Mesenchymal stem cell (in vitro differentiated cells and primary cell): ENCODE measurements around the gene PALLD.
"Not testable (repeated sequence)": the region's sequence is repeated elsewhere in the genome, so short reads cannot be mapped to it uniquely, and the experiment has no call there.

Source experiments
- DNase-seq: peaks from one replicate; pipeline ENCODE4 v3.0.0-alpha.2; 2013
- H2AFZ ChIP-seq: one replicate; pipeline ENCODE4 v1.6.1; 2013; ENCODE audit warnings: low read depth, mild to moderate bottlenecking, control low read depth, inconsistent platforms, low read length, moderate library complexity
- H2AK5ac ChIP-seq: 2 replicates; pipeline ENCODE4 v1.6.1; 2013; ENCODE audit warnings: low read length, moderate library complexity, mild to moderate bottlenecking, inconsistent platforms; ENCODE audit not compliant: severe bottlenecking
- H2BK120ac ChIP-seq: one replicate; pipeline ENCODE4 v1.6.1; 2013; ENCODE audit warnings: low read depth, mild to moderate bottlenecking, inconsistent platforms, low read length, moderate library complexity
- H2BK12ac ChIP-seq, 2 experiments: one replicate each; pipeline ENCODE4 v1.6.1; 2013; ENCODE audit warnings: inconsistent platforms in 2 of 2, low read length in 2 of 2, mild to moderate bottlenecking in 2 of 2, moderate library complexity in 2 of 2, control low read depth in 1 of 2
- H2BK15ac ChIP-seq: one replicate; pipeline ENCODE4 v1.6.1; 2013; ENCODE audit warnings: mild to moderate bottlenecking, low read depth, inconsistent platforms; ENCODE audit not compliant: poor library complexity, severe bottlenecking
- H2BK5ac ChIP-seq: 2 replicates; pipeline ENCODE4 v1.6.1; 2013; ENCODE audit warnings: low read depth, mild to moderate bottlenecking, low read length, control low read depth, inconsistent platforms; ENCODE audit not compliant: poor library complexity, severe bottlenecking
- H3K14ac ChIP-seq, 2 experiments: one replicate each; pipeline ENCODE4 v1.6.1; 2013; ENCODE audit warnings: inconsistent platforms in 2 of 2, low read length in 2 of 2, control low read depth in 1 of 2, mild to moderate bottlenecking in 1 of 2, moderate library complexity in 1 of 2
- H3K18ac ChIP-seq, 2 experiments: one replicate each; pipeline ENCODE4 v1.6.1; 2013; ENCODE audit warnings: inconsistent platforms in 2 of 2, low read length in 2 of 2, control low read depth in 1 of 2, low read depth in 1 of 2, mild to moderate bottlenecking in 1 of 2
- H3K23ac ChIP-seq, 2 experiments: one replicate each; pipeline ENCODE4 v1.6.1; 2013; ENCODE audit warnings: inconsistent platforms in 2 of 2, low read length in 2 of 2, mild to moderate bottlenecking in 2 of 2, moderate library complexity in 2 of 2, control low read depth in 1 of 2
- H3K27ac ChIP-seq: 2 replicates; pipeline ENCODE4 v1.5.1; 2013; ENCODE audit warnings: mild to moderate bottlenecking, moderate library complexity, low read length, control low read depth, inconsistent platforms; ENCODE audit not compliant: poor library complexity, severe bottlenecking
- H3K27me3 ChIP-seq, 2 experiments: 2 replicates each; pipeline versions ENCODE4 v1.6.1 to v1.7.0; 2013; ENCODE audit warnings: low read length in 2 of 2, mild to moderate bottlenecking in 2 of 2, moderate library complexity in 2 of 2, control low read depth in 1 of 2, inconsistent platforms in 1 of 2; ENCODE audit not compliant: control insufficient read depth in 1 of 2, insufficient read depth in 1 of 2
- H3K36me3 ChIP-seq, 2 experiments: 2 replicates each; pipeline versions ENCODE4 v1.6.1 to v1.7.0; 2013; ENCODE audit warnings: low read length in 2 of 2, control low read depth in 1 of 2, inconsistent platforms in 1 of 2, low read depth in 1 of 2, mild to moderate bottlenecking in 1 of 2; ENCODE audit not compliant: insufficient read depth in 2 of 2, control insufficient read depth in 1 of 2
- H3K4ac ChIP-seq, 2 experiments: one replicate each; pipeline ENCODE4 v1.6.1; 2013; ENCODE audit warnings: inconsistent platforms in 2 of 2, low read length in 2 of 2, mild to moderate bottlenecking in 2 of 2, moderate library complexity in 2 of 2, control low read depth in 1 of 2, low read depth in 1 of 2
- H3K4me1 ChIP-seq: 2 replicates; pipeline ENCODE4 v1.6.1; 2013; ENCODE audit warnings: low read depth, low read length, control low read depth; ENCODE audit not compliant: control insufficient read depth, insufficient read depth
- H3K4me2 ChIP-seq: 2 replicates; pipeline ENCODE4 v1.6.1; 2013; ENCODE audit warnings: low read length, mild to moderate bottlenecking, inconsistent platforms; ENCODE audit not compliant: poor library complexity, severe bottlenecking
- H3K4me3 ChIP-seq, 2 experiments: 2 replicates each; pipeline versions ENCODE4 v1.5.1 to v1.7.0; 2013; ENCODE audit warnings: low read length in 2 of 2, mild to moderate bottlenecking in 2 of 2, control low read depth in 1 of 2, low read depth in 1 of 2; ENCODE audit not compliant: insufficient read depth in 1 of 2
- H3K79me1 ChIP-seq: replicated peaks from 2 replicates; pipeline ENCODE4 v1.6.1; 2013; ENCODE audit warnings: mild to moderate bottlenecking, control low read depth, low read length, inconsistent platforms; ENCODE audit not compliant: poor library complexity, severe bottlenecking
- H3K9ac ChIP-seq: 2 replicates; pipeline ENCODE4 v1.7.0; 2013; ENCODE audit warnings: mild to moderate bottlenecking, low read length, moderate library complexity
- H3K9me3 ChIP-seq: 2 replicates; pipeline ENCODE4 v1.7.0; 2013; ENCODE audit warnings: mild to moderate bottlenecking, low read length; ENCODE audit not compliant: control insufficient read depth
- H4K8ac ChIP-seq: one replicate; pipeline ENCODE4 v1.6.1; 2013; ENCODE audit warnings: inconsistent platforms, mild to moderate bottlenecking, low read length, moderate library complexity
- H4K91ac ChIP-seq: one replicate; pipeline ENCODE4 v1.6.1; 2013; ENCODE audit warnings: mild to moderate bottlenecking, low read length, inconsistent platforms
- WGBS: methylation state at CpG from one replicate; pipeline ENCODE4 v1.1.7; 2013; ENCODE audit warnings: mixed read lengths; 5-methylcytosine and 5-hydroxymethylcytosine counted together

PALLD gene

GRCh38 chr4:168725930-168726329 lies 229.1 kb downstream of the PALLD start:
- Histone ChIP-seq H3K27me3 (no peaks in the 10 kb centered on the region), H3K9me3 (peaks cover 5% of the 10 kb centered on the region), H3K27ac (no peak overlapping the region), H2BK120ac (no peak overlapping the region), H3K79me1 (peaks cover 7% of the 10 kb centered on the region), H4K8ac (no peak overlapping the region), H3K4ac (no peak overlapping the region), H3K14ac (no peak overlapping the region), H3K4me1 (peaks cover 2% of the 10 kb centered on the region), H2AK5ac (no peak overlapping the region), H3K23ac (no peak overlapping the region), H3K18ac (no peak overlapping the region), H4K91ac (no peak overlapping the region), H3K9ac (no peak overlapping the region), H2BK12ac (no peak overlapping the region), H3K4me2 (no peak overlapping the region), H3K4me3 (no peak overlapping the region), H3K36me3 (no peaks in the 10 kb centered on the region), H2BK5ac (no peak overlapping the region), H2AFZ (no peak overlapping the region), H2BK15ac (no peak overlapping the region)
- WGBS, result 100% methylated on average over 1 of the region's 1 CpG
- no peak for DNase-seq

GRCh38 chr4:168727181-168727580 lies 230.3 kb downstream of the PALLD start:
- not testable (repeated sequence) for H2BK5ac ChIP-seq, H3K79me1 ChIP-seq, H3K14ac ChIP-seq, H2BK12ac ChIP-seq, H4K8ac ChIP-seq, H3K18ac ChIP-seq, H3K9me3 ChIP-seq, H3K4me1 ChIP-seq, H3K23ac ChIP-seq, H2BK120ac ChIP-seq, H3K4me3 ChIP-seq, H3K36me3 ChIP-seq, H3K4ac ChIP-seq, DNase-seq, H3K9ac ChIP-seq, H4K91ac ChIP-seq, H3K27ac ChIP-seq, H3K4me2 ChIP-seq, H2AK5ac ChIP-seq, H3K27me3 ChIP-seq, H2BK15ac ChIP-seq, H2AFZ ChIP-seq

- H2AK5ac ChIP-seq, result peak overlapping the region; percentile 80
- peaks cover 7% of the 10 kb centered on the region for H3K4me1 ChIP-seq
- no peak overlapping the region for H3K4ac ChIP-seq
- no peak overlapping the region for H2AFZ ChIP-seq
- H2BK15ac ChIP-seq, result no peak overlapping the region
- peak overlapping the region; percentile 75 for H3K27ac ChIP-seq
- H3K14ac ChIP-seq, result no peak overlapping the region
- H2BK5ac ChIP-seq, result peak overlapping the region; percentile 81
- H2BK12ac ChIP-seq, result no peak overlapping the region
- peak; percentile 91 for DNase-seq
- H3K36me3 ChIP-seq, result no peaks in the 10 kb centered on the region
- WGBS, result under 1% methylated on average over 3 of the region's 6 CpGs
- H4K91ac ChIP-seq, result no peak overlapping the region
- H3K9ac ChIP-seq, result no peak overlapping the region
- H3K4me3 ChIP-seq, result no peak overlapping the region
- H3K4me2 ChIP-seq, result no peak overlapping the region
- no peak overlapping the region for H4K8ac ChIP-seq
- H3K23ac ChIP-seq, result no peak overlapping the region
- H3K18ac ChIP-seq, result no peak overlapping the region
- no peak overlapping the region for H2BK120ac ChIP-seq
- peaks cover 6% of the 10 kb centered on the region for H3K79me1 ChIP-seq
- no peaks in the 10 kb centered on the region for H3K27me3 ChIP-seq
- peaks cover 5% of the 10 kb centered on the region for H3K9me3 ChIP-seq
These were observed 234.3 kb downstream of the PALLD start for GRCh38 chr4:168731006-168731636.

- Histone ChIP-seq H3K4me3 (no peak overlapping the region), H3K9me3 (peaks cover 3% of the 10 kb centered on the region), H3K79me1 (peaks cover 6% of the 10 kb centered on the region), H2AK5ac (no peak overlapping the region), H2AFZ (no peak overlapping the region), H3K4me1 (peaks cover 7% of the 10 kb centered on the region), H2BK120ac (no peak overlapping the region), H3K27ac (peak overlapping the region; percentile 81), H3K23ac (no peak overlapping the region), H2BK12ac (no peak overlapping the region), H3K27me3 (no peaks in the 10 kb centered on the region), H4K8ac (no peak overlapping the region), H3K18ac (no peak overlapping the region), H3K4ac (no peak overlapping the region), H2BK5ac (peak overlapping the region; percentile 10), H2BK15ac (no peak overlapping the region), H3K14ac (no peak overlapping the region), H3K4me2 (no peak overlapping the region), H3K9ac (no peak overlapping the region), H4K91ac (no peak overlapping the region), H3K36me3 (no peaks in the 10 kb centered on the region)
- DNase-seq, result no peak
- WGBS, result 95% methylated on average over 5 of the region's 6 CpGs
These were observed 235.0 kb downstream of the PALLD start for GRCh38 chr4:168731706-168732414.
